Measurements from ENCODE around the gene HEYL.

DNA sequence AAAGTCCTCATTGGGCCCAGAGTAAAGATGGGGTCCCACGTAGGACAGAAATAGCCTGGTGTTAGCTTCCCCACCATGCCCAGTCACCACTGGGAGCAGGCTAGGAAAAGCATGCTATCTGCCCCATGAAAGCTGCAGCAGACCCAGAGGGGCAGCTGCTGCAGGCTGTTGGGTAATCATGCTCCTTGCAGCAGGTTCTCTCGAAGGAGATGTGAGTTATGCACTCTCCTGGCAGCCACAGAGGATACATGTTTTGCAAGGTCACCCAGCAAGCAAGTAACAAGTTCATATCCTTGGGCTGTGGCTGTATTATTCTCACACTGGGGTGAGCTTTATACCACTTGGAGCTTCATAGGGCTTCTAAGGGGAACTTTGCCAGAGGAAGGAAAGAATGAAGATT lies 9.1 kb upstream of the HEYL start:
- TF ChIP-seq, protein P1, sequence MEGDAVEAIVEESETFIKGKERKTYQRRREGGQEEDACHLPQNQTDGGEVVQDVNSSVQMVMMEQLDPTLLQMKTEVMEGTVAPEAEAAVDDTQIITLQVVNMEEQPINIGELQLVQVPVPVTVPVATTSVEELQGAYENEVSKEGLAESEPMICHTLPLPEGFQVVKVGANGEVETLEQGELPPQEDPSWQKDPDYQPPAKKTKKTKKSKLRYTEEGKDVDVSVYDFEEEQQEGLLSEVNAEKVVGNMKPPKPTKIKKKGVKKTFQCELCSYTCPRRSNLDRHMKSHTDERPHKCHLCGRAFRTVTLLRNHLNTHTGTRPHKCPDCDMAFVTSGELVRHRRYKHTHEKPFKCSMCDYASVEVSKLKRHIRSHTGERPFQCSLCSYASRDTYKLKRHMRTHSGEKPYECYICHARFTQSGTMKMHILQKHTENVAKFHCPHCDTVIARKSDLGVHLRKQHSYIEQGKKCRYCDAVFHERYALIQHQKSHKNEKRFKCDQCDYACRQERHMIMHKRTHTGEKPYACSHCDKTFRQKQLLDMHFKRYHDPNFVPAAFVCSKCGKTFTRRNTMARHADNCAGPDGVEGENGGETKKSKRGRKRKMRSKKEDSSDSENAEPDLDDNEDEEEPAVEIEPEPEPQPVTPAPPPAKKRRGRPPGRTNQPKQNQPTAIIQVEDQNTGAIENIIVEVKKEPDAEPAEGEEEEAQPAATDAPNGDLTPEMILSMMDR (conservative IDR thresholded peaks at IDR 0.05 in 1 of 2, IDR thresholded peaks at IDR 0.05 in 1 of 2; ENCODE audit: low read depth in 1 of 2, low read length in 2 of 2) = no peak
- no peak for TF ChIP-seq EZH2 (IDR thresholded peaks at IDR 0.05; ENCODE audit: low read length, missing control alignments)

Data from fibroblast of lung (primary cell).